ENCODE results near the gene PRKG1. TPM values are rescaled to one million over a fixed set of nuclear protein-coding genes. Genes with fewer than 3 reads are reported as not detected.

PRKG1 gene
- total and polyA plus RNA-seq, 7 experiments from 2014 or later, result 0.19 TPM; not detected in 6

GRCh38 chr10:52210161-52210560 lies 1135.9 kb downstream of the PRKG1 start:
- Histone ChIP-seq H3K36me3 (ENCODE audit: control insufficient read depth in 2 of 3, insufficient read depth in 3 of 3, low read length in 3 of 3) (no peaks in the 10 kb centered on the region), H3K27me3 (ENCODE audit: control insufficient read depth in 2 of 2, insufficient read depth in 2 of 2, low read length in 2 of 2) (no peaks in the 10 kb centered on the region), H3K4me1 (ENCODE audit: control insufficient read depth in 2 of 2, insufficient read depth in 2 of 2, low read length in 2 of 2) (no peaks in the 10 kb centered on the region), H3K27ac (ENCODE audit: low read depth, low read length) (no peak overlapping the region), H3K4me3 (ENCODE audit: low read length) (no peak overlapping the region), H3K9me3 (ENCODE audit: control insufficient read depth in 2 of 3, low read length in 3 of 3) (no peaks in the 10 kb centered on the region)
- Mint-ChIP-seq H3K27ac (no peak overlapping the region), H3K36me3 (no peaks in the 10 kb centered on the region), H3K4me1 (no peaks in the 10 kb centered on the region), H3K27me3 (peaks cover 0 to 18% (median 14%) of the 10 kb centered on the region in 5 donors), H3K4me3 (no peak overlapping the region), H3K9me3 (peaks cover 0 to 3% (median 0%) of the 10 kb centered on the region in 11 donors)
- ATAC-seq (no peak), DNase-seq (no peak)
- CTCF ChIA-PET, result no interaction called here
- intact Hi-C loops (cut with micrococcal nuclease), result loop anchor here in 1 of 2 donors (10.0 kb wide), 1 partner anchor 255 kb away; no protein-coding TSS in a partner anchor
- POLR2A ChIA-PET, result no interaction called here

- ChIA-PET POLR2A (no interaction called here), CTCF (interaction anchor here (0.6 to 0.7 kb wide), 2 partner anchors 676 to 1207 kb away, joined by 3 to 6 read pairs; no protein-coding TSS in a partner anchor)
- no peak for DNase-seq
- intact Hi-C loops (cut with micrococcal nuclease), result loop anchor here in 1 of 2 donors (10.0 kb wide), 1 partner anchor 257 kb away; no protein-coding TSS in a partner anchor
- Mint-ChIP-seq H3K27ac (no peak overlapping the region), H3K27me3 (peaks cover 0 to 5% (median 4%) of the 10 kb centered on the region in 5 donors), H3K4me3 (no peak overlapping the region), H3K36me3 (no peaks in the 10 kb centered on the region), H3K4me1 (no peaks in the 10 kb centered on the region), H3K9me3 (no peaks in the 10 kb centered on the region)
- Histone ChIP-seq H3K27me3 (ENCODE audit: control insufficient read depth in 2 of 2, insufficient read depth in 2 of 2, low read length in 2 of 2) (no peaks in the 10 kb centered on the region), H3K4me3 (ENCODE audit: low read length) (no peak overlapping the region), H3K9me3 (ENCODE audit: control insufficient read depth in 2 of 3, low read length in 3 of 3) (no peaks in the 10 kb centered on the region), H3K27ac (ENCODE audit: low read depth, low read length) (no peak overlapping the region), H3K36me3 (ENCODE audit: control insufficient read depth in 2 of 3, insufficient read depth in 3 of 3, low read length in 3 of 3) (no peaks in the 10 kb centered on the region), H3K4me1 (ENCODE audit: control insufficient read depth in 2 of 2, insufficient read depth in 2 of 2, low read length in 2 of 2) (no peaks in the 10 kb centered on the region)
- no peak for ATAC-seq
These were observed 1137.8 kb downstream of the PRKG1 start for GRCh38 chr10:52212062-52212461.

DNA sequence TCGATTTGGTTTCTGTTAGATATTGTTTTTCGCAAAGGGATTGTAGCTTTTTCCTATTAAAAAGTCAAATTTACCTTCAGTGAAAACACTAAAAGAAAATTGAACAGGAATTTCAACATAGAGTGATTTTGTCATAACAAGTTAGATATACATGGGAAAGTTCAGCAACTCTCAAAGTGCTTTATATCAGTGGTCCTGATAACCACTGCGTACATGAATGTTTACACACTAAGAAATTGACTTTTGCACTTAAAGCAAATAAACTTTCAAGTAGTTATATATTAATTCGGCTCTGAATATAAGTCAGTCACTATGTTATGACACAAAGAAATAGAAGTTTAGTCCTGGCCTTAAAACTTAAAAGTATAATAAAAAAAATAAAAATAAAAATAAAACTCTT lies 1138.5 kb downstream of the PRKG1 start:
- H3K4me3 ChIP-seq (ENCODE audit: low read length), result no peak overlapping the region
- no peak overlapping the region for H3K27ac ChIP-seq (ENCODE audit: low read depth, low read length)
- Mint-ChIP-seq H3K4me1 (no peaks in the 10 kb centered on the region), H3K27me3 (peaks cover 0 to 3% (median 2%) of the 10 kb centered on the region in 5 donors), H3K4me3 (no peak overlapping the region), H3K27ac (no peak overlapping the region), H3K36me3 (no peaks in the 10 kb centered on the region), H3K9me3 (no peaks in the 10 kb centered on the region)
- intact Hi-C loops (cut with micrococcal nuclease), result loop anchor here in 1 of 2 donors (10.0 kb wide), 1 partner anchor 258 kb away; no protein-coding TSS in a partner anchor
- no peaks in the 10 kb centered on the region for H3K4me1 ChIP-seq (ENCODE audit: control insufficient read depth in 2 of 2, insufficient read depth in 2 of 2, low read length in 2 of 2)
- POLR2A ChIA-PET, result no interaction called here
- no peaks in the 10 kb centered on the region for H3K36me3 ChIP-seq (ENCODE audit: control insufficient read depth in 2 of 3, insufficient read depth in 3 of 3, low read length in 3 of 3)
- ATAC-seq (no peak), DNase-seq (no peak)
- H3K27me3 ChIP-seq (ENCODE audit: control insufficient read depth in 2 of 2, insufficient read depth in 2 of 2, low read length in 2 of 2), result no peaks in the 10 kb centered on the region
- CTCF ChIA-PET, result interaction anchor here (0.6 kb wide), 1 partner anchor 675 kb away, joined by 3 read pairs; no protein-coding TSS in a partner anchor
- no peaks in the 10 kb centered on the region for H3K9me3 ChIP-seq (ENCODE audit: control insufficient read depth in 2 of 3, low read length in 3 of 3)

DNA sequence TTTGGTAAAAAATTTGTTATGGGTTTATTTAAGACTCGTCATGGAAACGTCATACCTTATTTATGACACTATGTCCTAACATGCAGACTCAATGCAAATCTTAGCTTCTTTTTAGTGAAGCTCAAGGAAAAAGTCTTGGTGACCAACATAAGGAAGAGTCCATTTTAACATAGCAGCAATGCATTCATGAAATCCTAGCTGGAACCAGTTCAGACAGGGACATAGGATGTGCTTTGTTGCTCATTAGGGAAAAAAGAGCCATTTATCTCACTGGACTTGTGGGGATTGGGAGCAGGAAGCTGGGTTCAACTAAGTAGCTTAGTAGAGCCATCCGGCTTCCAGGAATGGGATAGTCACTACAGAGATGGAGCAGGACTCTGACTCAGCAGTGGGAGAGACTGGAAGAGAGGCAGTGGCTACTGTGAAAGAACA lies 1139.0 kb downstream of the PRKG1 start:
- Mint-ChIP-seq H3K4me3 (no peak overlapping the region), H3K27me3 (no peaks in the 10 kb centered on the region), H3K4me1 (no peaks in the 10 kb centered on the region), H3K27ac (no peak overlapping the region), H3K9me3 (no peaks in the 10 kb centered on the region), H3K36me3 (no peaks in the 10 kb centered on the region)
- POLR2A ChIA-PET, result no interaction called here
- Histone ChIP-seq H3K9me3 (ENCODE audit: control insufficient read depth in 2 of 3, low read length in 3 of 3) (no peaks in the 10 kb centered on the region), H3K27me3 (ENCODE audit: control insufficient read depth in 2 of 2, insufficient read depth in 2 of 2, low read length in 2 of 2) (no peaks in the 10 kb centered on the region), H3K36me3 (ENCODE audit: control insufficient read depth in 2 of 3, insufficient read depth in 3 of 3, low read length in 3 of 3) (no peaks in the 10 kb centered on the region), H3K4me3 (ENCODE audit: low read length) (no peak overlapping the region), H3K4me1 (ENCODE audit: control insufficient read depth in 2 of 2, insufficient read depth in 2 of 2, low read length in 2 of 2) (no peaks in the 10 kb centered on the region), H3K27ac (ENCODE audit: low read depth, low read length) (no peak overlapping the region)
- no peak for ATAC-seq
- intact Hi-C loops (cut with micrococcal nuclease), result loop anchor here in 1 of 2 donors (10.0 kb wide), 1 partner anchor 259 kb away; no protein-coding TSS in a partner anchor
- CTCF ChIA-PET, result no interaction called here
- DNase-seq, result no peak

DNA sequence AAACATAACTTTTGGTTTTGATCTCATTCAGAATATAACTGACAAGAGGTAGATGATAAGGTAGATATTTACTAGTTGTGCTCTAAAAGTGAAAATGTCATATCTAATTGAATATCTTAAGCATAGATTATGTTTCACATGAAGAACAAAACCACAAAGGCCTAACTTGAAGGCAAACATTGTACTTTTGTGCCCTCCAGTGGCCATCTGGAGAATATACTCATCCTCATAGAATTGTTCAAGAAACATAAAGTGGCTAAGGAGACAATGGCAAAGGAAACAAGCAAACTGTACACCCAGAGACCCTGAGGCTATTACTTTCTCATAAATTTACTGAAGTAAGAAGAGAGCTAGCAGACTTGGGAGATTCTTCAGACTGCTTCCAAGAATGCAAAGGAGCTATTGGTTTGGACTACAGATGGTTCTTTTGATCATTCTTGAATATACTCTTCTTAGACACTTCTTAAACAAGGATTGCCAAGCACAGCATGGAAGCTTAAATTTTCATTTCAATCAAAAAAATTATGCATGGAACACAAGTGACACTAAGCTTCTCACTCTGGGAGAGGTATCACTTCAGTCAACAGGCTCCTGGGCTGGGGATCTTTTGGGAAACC lies 1141.6 kb downstream of the PRKG1 start:
- Histone ChIP-seq H3K9me3 (ENCODE audit: control insufficient read depth in 2 of 3, low read length in 3 of 3) (no peaks in the 10 kb centered on the region), H3K4me3 (ENCODE audit: low read length) (no peak overlapping the region), H3K27ac (ENCODE audit: low read depth, low read length) (no peak overlapping the region), H3K27me3 (ENCODE audit: control insufficient read depth in 2 of 2, insufficient read depth in 2 of 2, low read length in 2 of 2) (no peaks in the 10 kb centered on the region), H3K36me3 (ENCODE audit: control insufficient read depth in 2 of 3, insufficient read depth in 3 of 3, low read length in 3 of 3) (no peaks in the 10 kb centered on the region), H3K4me1 (ENCODE audit: control insufficient read depth in 2 of 2, insufficient read depth in 2 of 2, low read length in 2 of 2) (no peaks in the 10 kb centered on the region)
- ChIA-PET POLR2A (no interaction called here), CTCF (interaction anchor here (1.0 kb wide), 1 partner anchor 827 kb away, joined by 5 read pairs; no protein-coding TSS in a partner anchor)
- Mint-ChIP-seq H3K27me3 (no peaks in the 10 kb centered on the region), H3K4me3 (no peak overlapping the region), H3K4me1 (no peaks in the 10 kb centered on the region), H3K36me3 (no peaks in the 10 kb centered on the region), H3K9me3 (no peaks in the 10 kb centered on the region), H3K27ac (peak overlapping the region in 1 of 9 donors; percentile 12)
- intact Hi-C loops (cut with micrococcal nuclease), result loop anchor here (1.0 to 10.0 kb wide), 6 partner anchors 256 to 1215 kb away; no protein-coding TSS in a partner anchor
- DNase-seq (peak in 7 of 9 donors; percentile 17 to 58 (median 41)), ATAC-seq (peak; percentile 74)

DNA sequence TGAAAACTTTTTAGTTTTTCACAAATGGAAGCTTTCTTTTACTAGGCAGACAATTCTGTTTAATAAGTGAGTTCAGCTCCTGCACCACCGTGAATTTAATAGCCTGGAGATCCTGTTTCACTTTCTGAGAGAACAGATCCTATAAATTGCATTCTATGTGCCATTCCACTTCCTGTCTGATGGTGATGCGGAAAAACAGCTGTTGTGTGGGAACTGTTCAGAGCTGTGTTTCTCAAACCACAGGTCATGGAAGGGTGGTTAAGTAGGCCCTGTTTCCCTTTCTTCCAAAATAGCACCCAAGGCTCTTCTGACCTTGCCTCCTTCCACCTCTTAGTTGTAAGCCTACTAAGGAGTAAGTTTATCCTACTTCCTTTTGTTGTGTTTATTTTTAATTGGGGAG lies 1142.6 kb downstream of the PRKG1 start:
- no peaks in the 10 kb centered on the region for H3K36me3 ChIP-seq (ENCODE audit: control insufficient read depth in 2 of 3, insufficient read depth in 3 of 3, low read length in 3 of 3)
- no peak overlapping the region for H3K4me3 ChIP-seq (ENCODE audit: low read length)
- H3K9me3 ChIP-seq (ENCODE audit: control insufficient read depth in 2 of 3, low read length in 3 of 3), result no peaks in the 10 kb centered on the region
- CTCF ChIA-PET, result interaction anchor here (1.0 kb wide), 1 partner anchor 828 kb away, joined by 5 read pairs; no protein-coding TSS in a partner anchor
- no peak overlapping the region for H3K27ac ChIP-seq (ENCODE audit: low read depth, low read length)
- POLR2A ChIA-PET, result no interaction called here
- H3K27me3 ChIP-seq (ENCODE audit: control insufficient read depth in 2 of 2, insufficient read depth in 2 of 2, low read length in 2 of 2), result no peaks in the 10 kb centered on the region
- Mint-ChIP-seq H3K27me3 (no peaks in the 10 kb centered on the region), H3K36me3 (no peaks in the 10 kb centered on the region), H3K9me3 (no peaks in the 10 kb centered on the region), H3K4me1 (no peaks in the 10 kb centered on the region), H3K4me3 (no peak overlapping the region), H3K27ac (no peak overlapping the region)
- H3K4me1 ChIP-seq (ENCODE audit: control insufficient read depth in 2 of 2, insufficient read depth in 2 of 2, low read length in 2 of 2), result no peaks in the 10 kb centered on the region
- DNase-seq (no peak), ATAC-seq (no peak)
- intact Hi-C loops (cut with micrococcal nuclease), result loop anchor here (5.0 to 10.0 kb wide), 2 partner anchors 262 to 1155 kb away; no protein-coding TSS in a partner anchor

Data from naive thymus-derived CD4-positive, alpha-beta T cell (primary cell).